ENCODE data around the gene C17orf75. TPM values are rescaled to one million over a fixed set of nuclear protein-coding genes. Genes with fewer than 3 reads are reported as not detected.
"Not testable (repeated sequence)": the region's sequence is repeated elsewhere in the genome, so short reads cannot be mapped to it uniquely, and the experiment has no call there.

Gene C17orf75
- total RNA-seq, 1 donor, result 19.2 TPM

DNA sequence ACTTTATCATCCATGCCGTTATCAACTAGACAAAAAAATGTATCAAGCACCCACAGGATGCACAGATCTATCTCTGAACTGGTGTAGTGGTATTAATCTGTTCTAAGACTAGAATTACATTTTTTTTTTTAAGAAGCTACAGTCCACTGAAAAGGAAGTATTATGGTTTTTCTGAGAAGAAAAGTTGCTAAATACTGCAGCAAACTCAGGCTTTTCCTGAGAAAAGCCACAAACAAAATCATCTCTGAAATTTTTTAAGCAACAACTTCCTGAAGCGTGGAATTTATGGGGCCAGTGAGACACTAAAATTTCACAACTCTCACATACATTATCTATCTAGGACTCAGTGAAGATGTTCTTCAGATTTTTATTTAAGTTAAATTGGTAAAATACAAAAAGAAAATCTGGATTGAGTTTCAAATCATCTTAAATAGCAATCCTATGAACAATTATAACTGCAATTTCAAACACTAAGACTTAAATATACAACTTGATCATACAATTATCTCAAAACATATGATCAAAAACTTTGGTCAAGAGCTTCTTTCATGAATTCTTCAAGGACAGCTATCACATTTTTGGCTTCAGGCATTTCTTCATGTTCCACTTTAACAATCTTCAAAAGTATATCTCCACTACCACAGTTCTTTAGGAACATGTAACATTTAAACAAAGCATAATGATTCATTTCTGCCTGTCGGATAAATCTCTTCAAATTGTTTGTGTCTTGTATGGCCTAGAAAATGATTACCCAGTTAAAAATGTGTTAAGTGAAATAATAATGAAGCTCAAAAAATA, 10.5 kb downstream of the C17orf75 start:
- no peak for DNase-seq (ENCODE audit: low read depth)
- TF ChIP-seq, protein P1, sequence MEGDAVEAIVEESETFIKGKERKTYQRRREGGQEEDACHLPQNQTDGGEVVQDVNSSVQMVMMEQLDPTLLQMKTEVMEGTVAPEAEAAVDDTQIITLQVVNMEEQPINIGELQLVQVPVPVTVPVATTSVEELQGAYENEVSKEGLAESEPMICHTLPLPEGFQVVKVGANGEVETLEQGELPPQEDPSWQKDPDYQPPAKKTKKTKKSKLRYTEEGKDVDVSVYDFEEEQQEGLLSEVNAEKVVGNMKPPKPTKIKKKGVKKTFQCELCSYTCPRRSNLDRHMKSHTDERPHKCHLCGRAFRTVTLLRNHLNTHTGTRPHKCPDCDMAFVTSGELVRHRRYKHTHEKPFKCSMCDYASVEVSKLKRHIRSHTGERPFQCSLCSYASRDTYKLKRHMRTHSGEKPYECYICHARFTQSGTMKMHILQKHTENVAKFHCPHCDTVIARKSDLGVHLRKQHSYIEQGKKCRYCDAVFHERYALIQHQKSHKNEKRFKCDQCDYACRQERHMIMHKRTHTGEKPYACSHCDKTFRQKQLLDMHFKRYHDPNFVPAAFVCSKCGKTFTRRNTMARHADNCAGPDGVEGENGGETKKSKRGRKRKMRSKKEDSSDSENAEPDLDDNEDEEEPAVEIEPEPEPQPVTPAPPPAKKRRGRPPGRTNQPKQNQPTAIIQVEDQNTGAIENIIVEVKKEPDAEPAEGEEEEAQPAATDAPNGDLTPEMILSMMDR (IDR thresholded peaks at IDR 0.05; ENCODE audit: insufficient read depth, low read length), result no peak
- no peak overlapping the region for H3K4me3 ChIP-seq (ENCODE audit: low read depth, low read length)

DNA sequence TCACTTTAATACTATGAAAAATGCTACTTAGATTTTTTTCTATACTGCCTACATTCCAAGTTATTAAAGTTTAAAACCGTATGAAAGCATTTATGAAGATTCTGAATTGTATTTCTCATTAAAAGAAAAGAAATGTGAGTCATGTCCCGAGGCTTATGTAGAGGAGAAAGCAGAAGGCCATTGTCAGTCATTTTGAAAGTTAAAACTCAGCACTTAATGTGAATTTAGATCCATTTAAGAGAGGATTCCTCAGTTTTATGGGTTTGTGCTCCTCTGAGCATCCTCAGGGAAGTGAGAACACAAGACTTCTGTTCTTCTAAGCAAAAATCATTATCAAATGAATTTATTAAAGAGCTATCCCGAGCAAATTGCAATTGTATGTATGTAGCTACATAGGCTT, 11.8 kb downstream of the C17orf75 start:
- DNase-seq (ENCODE audit: low read depth), result no peak
- H3K4me3 ChIP-seq (ENCODE audit: low read depth, low read length), result no peak overlapping the region
- TF ChIP-seq, protein P1 (IDR thresholded peaks at IDR 0.05; ENCODE audit: insufficient read depth, low read length), result no peak

DNA sequence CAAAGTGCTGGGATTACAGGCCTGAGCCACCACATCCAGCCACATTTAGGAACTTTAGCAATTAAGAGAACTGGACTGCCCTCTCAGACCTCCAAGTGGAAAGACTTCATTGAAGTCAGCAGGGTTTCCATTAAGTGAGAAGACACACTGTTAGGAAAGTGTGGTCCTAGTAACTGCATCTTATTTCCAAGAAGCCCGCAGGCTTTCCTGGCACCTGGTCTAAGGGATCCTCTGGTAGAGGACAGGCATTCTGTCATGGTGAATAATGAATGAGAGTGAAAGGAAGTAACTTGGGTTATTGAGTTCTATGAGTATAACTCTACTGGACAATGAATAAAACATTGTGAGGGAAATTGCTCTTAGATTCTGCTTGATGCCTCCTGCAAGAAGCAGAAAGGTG, 14.1 kb downstream of the C17orf75 start:
- no peak overlapping the region for H3K4me3 ChIP-seq (ENCODE audit: low read depth, low read length)
- no peak for DNase-seq (ENCODE audit: low read depth)
- TF ChIP-seq, protein P1 (IDR thresholded peaks at IDR 0.05; ENCODE audit: insufficient read depth, low read length), result no peak

DNA sequence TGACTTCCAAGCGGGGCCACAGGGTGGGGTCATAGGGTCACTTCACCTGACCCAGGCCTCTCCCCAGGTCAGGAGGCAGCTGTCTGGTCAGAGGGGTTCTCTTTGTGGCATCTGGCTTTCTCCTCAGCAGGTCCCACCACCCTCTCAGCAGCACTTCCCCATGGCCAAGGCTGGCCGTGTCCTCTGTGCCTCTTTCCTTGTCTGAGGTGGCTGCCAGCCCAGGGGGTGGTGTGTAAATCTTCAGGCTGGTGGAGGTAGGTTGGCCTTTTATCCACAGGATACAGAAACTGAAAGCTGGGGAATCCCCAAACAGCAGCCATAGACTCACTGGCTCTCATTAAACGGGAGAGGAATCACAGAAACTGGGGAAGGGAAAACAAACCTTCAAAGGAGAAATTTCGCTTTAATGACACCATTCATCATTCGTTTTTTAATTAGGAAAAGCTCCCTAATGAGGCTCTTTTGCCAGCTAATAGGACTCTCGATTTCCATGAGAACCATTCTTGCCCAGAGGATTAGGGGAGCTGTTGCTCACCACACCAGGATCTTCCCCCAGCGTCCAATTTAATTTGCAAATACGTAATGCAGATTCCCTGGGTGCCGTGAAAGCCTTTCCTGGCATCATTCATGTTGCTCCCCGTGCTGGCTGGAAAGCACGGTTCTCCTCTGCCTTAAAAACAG, 18.0 kb downstream of the C17orf75 start:
- peak; percentile 43 for DNase-seq (ENCODE audit: low read depth)
- TF ChIP-seq, protein P1 (IDR thresholded peaks at IDR 0.05; ENCODE audit: insufficient read depth, low read length), result no peak
- H3K4me3 ChIP-seq (ENCODE audit: low read depth, low read length), result peak overlapping the region; percentile 18

DNA sequence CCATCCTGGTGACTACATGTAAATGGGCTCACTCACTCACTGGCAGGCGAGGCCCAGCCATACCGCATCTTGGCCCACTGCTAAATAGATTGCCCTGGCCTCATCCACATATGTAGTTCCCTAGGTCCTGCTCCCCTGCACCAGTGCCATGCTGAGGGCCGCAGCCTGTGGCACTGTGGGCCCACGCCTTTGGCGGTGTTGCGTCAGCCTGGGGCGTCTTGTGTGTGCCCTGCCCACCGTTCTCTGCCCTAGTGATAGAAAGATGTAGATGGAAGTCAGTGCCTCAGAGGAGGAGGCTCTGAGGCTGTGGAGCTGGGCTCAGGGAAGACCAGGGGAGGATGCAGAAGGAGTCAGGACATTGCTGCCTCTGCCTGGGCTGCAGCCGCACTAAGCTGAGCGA, 18.9 kb downstream of the C17orf75 start:
- DNase-seq (ENCODE audit: low read depth), result no peak
- no peak overlapping the region for H3K4me3 ChIP-seq (ENCODE audit: low read depth, low read length)
- TF ChIP-seq, protein P1 (IDR thresholded peaks at IDR 0.05; ENCODE audit: insufficient read depth, low read length), result no peak

DNA sequence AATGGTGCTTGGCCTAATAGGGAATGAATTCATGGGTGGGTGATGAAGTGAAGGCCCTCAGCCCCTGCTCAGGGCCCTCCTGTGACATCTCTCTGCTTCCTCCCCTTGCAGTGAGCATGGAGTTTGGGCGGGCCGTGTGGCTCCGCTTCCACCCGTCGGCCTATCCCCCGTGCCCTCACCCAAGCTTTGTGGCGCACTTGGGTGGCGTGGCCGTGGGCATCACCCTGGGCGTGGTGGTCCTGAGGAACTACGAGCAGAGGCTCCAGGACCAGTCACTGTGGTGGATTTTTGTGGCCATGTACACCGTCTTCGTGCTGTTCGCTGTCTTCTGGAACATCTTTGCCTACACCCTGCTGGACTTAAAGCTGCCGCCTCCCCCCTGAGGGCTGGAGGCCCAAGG, 21.1 kb downstream of the C17orf75 start:
- H3K4me3 ChIP-seq (ENCODE audit: low read depth, low read length), result no peak overlapping the region
- TF ChIP-seq, protein P1 (IDR thresholded peaks at IDR 0.05; ENCODE audit: insufficient read depth, low read length), result no peak
- no peak for DNase-seq (ENCODE audit: low read depth)

DNA sequence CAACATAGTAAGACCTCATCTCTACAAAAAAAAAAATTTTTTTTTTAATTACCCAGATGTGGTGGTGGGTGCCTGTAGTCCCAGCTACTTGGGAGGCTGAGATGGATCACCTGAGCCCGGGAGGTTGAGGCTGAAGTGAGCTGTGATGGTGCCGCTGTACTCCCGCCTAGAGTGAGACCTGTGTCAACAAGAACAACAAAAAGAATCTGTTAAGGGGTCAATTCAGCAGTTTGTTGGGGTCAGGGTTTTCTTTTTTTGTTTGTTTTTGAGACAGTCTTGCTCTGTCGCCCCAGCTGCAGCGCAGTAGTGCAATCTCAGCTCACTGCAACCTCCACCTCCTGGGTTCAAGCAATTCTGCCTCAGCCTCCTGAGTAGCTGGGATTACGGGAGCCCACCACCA, 21.9 kb downstream of the C17orf75 start:
- not testable (repeated sequence) for DNase-seq (ENCODE audit: low read depth); H3K4me3 ChIP-seq (ENCODE audit: low read depth, low read length)
